ENCODE results near the gene BCAM. TPM values are rescaled to one million over a fixed set of nuclear protein-coding genes. Genes with fewer than 3 reads are reported as not detected.

Gene BCAM
- total RNA-seq, 2 experiments from 2014 or later: not detected

GRCh38 chr19:44869733-44870470 lies 61.0 kb downstream of the BCAM start:
- POLR2A ChIA-PET: interaction anchor here (1.1 kb wide), 1 partner anchor 21 kb away, joined by 6 read pairs; the partner anchor contains the start of gene TOMM40

More at GRCh38 chr19:44869733-44870470, 61.0 kb downstream of the BCAM start:
- CTCF ChIA-PET: no interaction called here

Other genes with a start within 250 kb of the BCAM start
- not detected for gene IGSF23, start 195.5 kb upstream of the BCAM start, total RNA-seq
- 1 to 10 TPM; 6.7 to 8.0 TPM for gene PVR, start 165.2 kb upstream of the BCAM start, total RNA-seq
- gene CEACAM19, start 137.6 kb upstream of the BCAM start, total RNA-seq: under 1 TPM; 0.13 to 0.23 TPM
- gene CEACAM16, start 110.0 kb upstream of the BCAM start, total RNA-seq: not detected
- 10 to 100 TPM; 29.5 to 32.7 TPM for gene BCL3, start 60.4 kb upstream of the BCAM start, total RNA-seq
- gene CBLC, start 31.2 kb upstream of the BCAM start, total RNA-seq: not detected
- gene NECTIN2, start 37.2 kb downstream of the BCAM start, total RNA-seq: under 1 TPM; 0.36 to 0.44 TPM
- gene TOMM40, start 82.2 kb downstream of the BCAM start, total RNA-seq: 100 to 1,000 TPM; 215 to 223 TPM
- under 1 TPM; 0.32 to 0.34 TPM for gene APOE, start 96.7 kb downstream of the BCAM start, total RNA-seq
- gene APOC1, start 105.5 kb downstream of the BCAM start, total RNA-seq: 1 to 10 TPM; 1.1 to 2.0 TPM
- gene APOC4, start 133.1 kb downstream of the BCAM start, total RNA-seq: not detected
- not detected for gene APOC2, start 136.9 kb downstream of the BCAM start, total RNA-seq
- gene CLPTM1, start 146.3 kb downstream of the BCAM start, total RNA-seq: 10 to 100 TPM; 72.4 to 73.5 TPM
- 10 to 100 TPM; 48.5 to 51.6 TPM for gene RELB, start 192.4 kb downstream of the BCAM start, total RNA-seq
- 10 to 100 TPM; 78.1 to 80.5 TPM for gene CLASRP, start 229.9 kb downstream of the BCAM start, total RNA-seq